Naive B cell (primary cell): Measurements from ENCODE around the gene LONP1. TPM values are rescaled to one million over a fixed set of nuclear protein-coding genes. Genes with fewer than 3 reads are reported as not detected.
"Not testable (repeated sequence)": the region's sequence is repeated elsewhere in the genome, so short reads cannot be mapped to it uniquely, and the experiment has no call there.

Experiments used
- ATAC-seq, 2 donors: fragments of 150-1000 bp; cut with Tn5 transposase; 2 replicates each; pipeline ENCODE4 v1.10.0; 2021; ENCODE audit warnings: low read depth in 2 of 2, mild to moderate bottlenecking in 2 of 2, moderate library complexity in 2 of 2
- DNase-seq: peaks from one replicate; pipeline ENCODE4 v3.0.0; 2022
- H3K27ac Mint-ChIP-seq, 6 donors: one replicate each; pipeline ENCODE4 v1.8.0; 2020 to 2022; ENCODE audit warnings: mild to moderate bottlenecking in 6 of 6, mixed read lengths in 6 of 6, moderate library complexity in 5 of 6, inconsistent platforms in 2 of 6
- H3K27me3 Mint-ChIP-seq, 3 donors: one replicate each; pipeline ENCODE4 v1.8.0; 2021 to 2022; ENCODE audit warnings: mixed read lengths in 3 of 3, mild to moderate bottlenecking in 1 of 3
- H3K36me3 Mint-ChIP-seq, 2 donors: one replicate each; pipeline ENCODE4 v1.8.0; 2020 to 2022; ENCODE audit warnings: mixed read lengths in 2 of 2, inconsistent platforms in 1 of 2, mild to moderate bottlenecking in 1 of 2
- H3K4me1 Mint-ChIP-seq, 3 donors: one replicate each; pipeline ENCODE4 v1.8.0; 2020 to 2022; ENCODE audit warnings: mixed read lengths in 3 of 3, inconsistent platforms in 1 of 3, mild to moderate bottlenecking in 1 of 3, moderate library complexity in 1 of 3
- H3K4me3 Mint-ChIP-seq, 8 donors: one replicate each; pipeline ENCODE4 v1.8.0; 2020 to 2022; ENCODE audit warnings: mild to moderate bottlenecking in 8 of 8, mixed read lengths in 8 of 8, moderate library complexity in 8 of 8, inconsistent platforms in 2 of 8
- H3K9me3 Mint-ChIP-seq, 7 donors: one replicate each; pipeline ENCODE4 v1.8.0; 2020 to 2022; ENCODE audit warnings: mixed read lengths in 7 of 7, mild to moderate bottlenecking in 5 of 7, inconsistent platforms in 2 of 7, moderate library complexity in 1 of 7
- polyA plus RNA-seq, 6 donors: library from polyadenylated mRNA; unstranded; fragments of 300-500 nt; fragmentation: Illumina TruSeq; gene quantifications; one replicate each; pipeline ENCODE4 v1.2.3, GENCODE V29; 2021; ENCODE audit warnings: low read depth in 6 of 6

LONP1 gene
- polyA plus RNA-seq, 6 donors from 2014 or later = 16.7 to 40.6 (median 21.7) TPM

GRCh38 chr19:5694956-5695648, 24.8 kb downstream of the LONP1 start:
- no peak for ATAC-seq
- Mint-ChIP-seq H3K27ac (peak overlapping the region in 2 of 6 donors; percentile 47 to 94), H3K36me3 (peaks cover 0 to 7% of the 10 kb centered on the region in 2 donors), H3K4me3 (peak overlapping the region in 2 of 8 donors; percentile 9 to 47), H3K9me3 (no peaks in the 10 kb centered on the region), H3K27me3 (no peaks in the 10 kb centered on the region), H3K4me1 (peaks cover 19 to 32% (median 21%) of the 10 kb centered on the region in 3 donors)
- DNase-seq = no peak

GRCh38 chr19:5694167-5694955, 25.6 kb downstream of the LONP1 start:
- no peak for ATAC-seq
- Mint-ChIP-seq H3K9me3 (no peaks in the 10 kb centered on the region), H3K27me3 (no peaks in the 10 kb centered on the region), H3K36me3 (peaks cover 0 to 7% of the 10 kb centered on the region in 2 donors), H3K4me1 (peaks cover 23 to 37% (median 26%) of the 10 kb centered on the region in 3 donors), H3K27ac (peak overlapping the region in 3 of 6 donors; percentile 41 to 94 (median 87)), H3K4me3 (peak overlapping the region in 1 of 8 donors; percentile 9)
- no peak for DNase-seq

GRCh38 chr19:5693195-5694166, 26.5 kb downstream of the LONP1 start:
- Mint-ChIP-seq H3K27me3 (no peaks in the 10 kb centered on the region), H3K4me3 (peak overlapping the region in 1 of 8 donors; percentile 45), H3K9me3 (no peaks in the 10 kb centered on the region), H3K27ac (peak overlapping the region in 3 of 6 donors; percentile 80 to 94 (median 87)), H3K36me3 (peaks cover 0 to 7% of the 10 kb centered on the region in 2 donors), H3K4me1 (peaks cover 23 to 38% (median 27%) of the 10 kb centered on the region in 3 donors)
- ATAC-seq = no peak
- no peak for DNase-seq

- H3K9me3 Mint-ChIP-seq = peaks cover 0 to 3% (median 0%) of the 10 kb centered on the region in 7 donors
- DNase-seq (no peak), ATAC-seq (no peak)
- H3K4me3 Mint-ChIP-seq = peak overlapping the region in 7 of 8 donors; percentile 19 to 91 (median 60)
- peak overlapping the region in 4 of 6 donors; percentile 65 to 94 (median 80) for H3K27ac Mint-ChIP-seq
- peaks cover 0 to 7% of the 10 kb centered on the region in 2 donors for H3K36me3 Mint-ChIP-seq
- peaks cover 27 to 42% (median 32%) of the 10 kb centered on the region in 3 donors for H3K4me1 Mint-ChIP-seq
- no peaks in the 10 kb centered on the region for H3K27me3 Mint-ChIP-seq
Observed at GRCh38 chr19:5692723-5693194, 27.2 kb downstream of the LONP1 start.

GRCh38 chr19:5691822-5692722, 27.9 kb downstream of the LONP1 start:
- ATAC-seq (no peak), DNase-seq (no peak)
- peaks cover 0 to 7% of the 10 kb centered on the region in 2 donors for H3K36me3 Mint-ChIP-seq
- H3K27ac Mint-ChIP-seq = peak overlapping the region in 5 of 6 donors; percentile 44 to 97 (median 80)
- peaks cover 27 to 42% (median 32%) of the 10 kb centered on the region in 3 donors for H3K4me1 Mint-ChIP-seq
- peaks cover 0 to 3% (median 0%) of the 10 kb centered on the region in 7 donors for H3K9me3 Mint-ChIP-seq
- no peaks in the 10 kb centered on the region for H3K27me3 Mint-ChIP-seq
- peak overlapping the region; percentile 19 to 97 (median 86) for H3K4me3 Mint-ChIP-seq

GRCh38 chr19:5690955-5691821, 28.8 kb downstream of the LONP1 start:
- Mint-ChIP-seq H3K27ac (peak overlapping the region; percentile 88 to 98 (median 96)), H3K4me1 (peaks cover 27 to 49% (median 36%) of the 10 kb centered on the region in 3 donors), H3K9me3 (peaks cover 0 to 3% (median 0%) of the 10 kb centered on the region in 7 donors), H3K36me3 (peaks cover 0 to 7% of the 10 kb centered on the region in 2 donors), H3K4me3 (peak overlapping the region; percentile 90 to 98 (median 93)), H3K27me3 (no peaks in the 10 kb centered on the region)
- no peak for ATAC-seq
- DNase-seq = peak; percentile 35

- H3K4me3 Mint-ChIP-seq = peak within 1 kb of the TSS; percentile 90 to 98 (median 93)
- H3K27me3 Mint-ChIP-seq = no peaks in the 10 kb centered on the region
- peaks cover 0 to 3% (median 0%) of the 10 kb centered on the region in 7 donors for H3K9me3 Mint-ChIP-seq
- peak within 1 kb of the TSS; percentile 88 to 98 (median 96) for H3K27ac Mint-ChIP-seq
- H3K36me3 Mint-ChIP-seq = peaks cover 0 to 7% of the 10 kb centered on the region in 2 donors
- ATAC-seq = peak; percentile 56 to 57
- DNase-seq = peak; percentile 98
- peaks cover 27 to 53% (median 40%) of the 10 kb centered on the region in 3 donors for H3K4me1 Mint-ChIP-seq
Observed at GRCh38 chr19:5690125-5690954, 29.6 kb downstream of the LONP1 start, which contains the start of gene RPL36. TSS of gene RPL36 (plus strand) at chr19:5690295. CDS start at chr19:5690508, 213 bp downstream.

- not testable (repeated sequence) for DNase-seq, H3K9me3 Mint-ChIP-seq, ATAC-seq, H3K27me3 Mint-ChIP-seq, H3K36me3 Mint-ChIP-seq
- H3K4me3 Mint-ChIP-seq = peak overlapping the region; percentile 56 to 91 (median 74)
- H3K4me1 Mint-ChIP-seq = peaks cover 30 to 50% (median 40%) of the 10 kb centered on the region in 3 donors
- peak overlapping the region in 2 of 6 donors; percentile 60 to 90 for H3K27ac Mint-ChIP-seq
Observed at GRCh38 chr19:5688262-5688881, 31.6 kb downstream of the LONP1 start.

- no peak for DNase-seq
- Mint-ChIP-seq H3K4me1 (peaks cover 26 to 42% (median 40%) of the 10 kb centered on the region in 3 donors), H3K9me3 (peaks cover 0 to 3% (median 0%) of the 10 kb centered on the region in 7 donors), H3K27ac (peak overlapping the region in 2 of 6 donors; percentile 86 to 95), H3K4me3 (peak overlapping the region in 7 of 8 donors; percentile 80 to 91 (median 86)), H3K27me3 (no peaks in the 10 kb centered on the region), H3K36me3 (no peaks in the 10 kb centered on the region)
- no peak for ATAC-seq
Observed at GRCh38 chr19:5687360-5688198, 32.4 kb downstream of the LONP1 start.
